GM12864 (cell line): ENCODE data around the gene TNFRSF14.

ENCODE experiments used
- DNase-seq: peaks from one replicate; pipeline ENCODE4 v3.0.0-alpha.2; 2011; ENCODE audit warnings: low read depth
- H3K4me3 ChIP-seq: 2 replicates; pipeline ENCODE4 v1.5.1; 2011; ENCODE audit warnings: mild to moderate bottlenecking, low read depth, low read length, control low read depth
- TF ChIP-seq, protein P1 (sequence below): IDR thresholded peaks from 2 replicates; pipeline ENCODE4 v1.5.1; 2011; ENCODE audit warnings: low read depth, mild to moderate bottlenecking, moderate library complexity, low read length, control low read depth, inconsistent platforms; ENCODE audit errors: missing control alignments

Gene TNFRSF14

DNA sequence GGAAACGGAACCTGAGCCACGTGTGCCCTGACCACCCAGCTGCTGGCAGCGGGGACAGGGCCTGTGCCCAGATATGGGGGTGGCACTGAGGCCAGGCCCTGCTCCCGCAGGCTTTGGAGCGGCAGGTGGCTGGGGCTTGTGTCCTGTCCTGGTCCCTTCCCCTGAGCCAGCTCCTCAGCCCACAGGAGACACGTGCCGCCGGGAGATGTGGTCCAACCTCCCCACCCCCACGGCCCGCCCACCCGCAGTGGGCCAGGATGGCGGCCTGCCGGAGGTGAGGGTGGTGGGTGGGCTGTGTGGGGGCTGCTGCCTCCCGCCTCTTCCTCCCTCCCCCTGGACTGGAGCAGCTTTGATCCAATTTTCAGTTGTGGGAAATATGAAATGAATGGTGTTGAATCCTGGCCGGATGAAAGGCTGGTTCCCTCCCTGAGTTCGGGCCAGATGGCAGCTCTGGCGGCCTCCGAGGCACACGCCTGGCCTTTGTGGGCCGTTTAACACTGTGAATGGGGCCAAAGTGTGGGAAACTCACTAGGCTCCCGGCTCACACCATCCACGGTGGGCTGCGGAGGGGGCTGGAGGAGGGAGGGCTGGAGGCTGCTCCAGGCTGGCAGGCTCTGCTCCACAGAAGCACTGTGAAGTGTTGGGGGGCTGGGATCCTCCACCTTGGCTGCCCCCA lies 23.5 kb upstream of the TNFRSF14 start:
- no peak overlapping the region for H3K4me3 ChIP-seq
- TF ChIP-seq, protein P1, sequence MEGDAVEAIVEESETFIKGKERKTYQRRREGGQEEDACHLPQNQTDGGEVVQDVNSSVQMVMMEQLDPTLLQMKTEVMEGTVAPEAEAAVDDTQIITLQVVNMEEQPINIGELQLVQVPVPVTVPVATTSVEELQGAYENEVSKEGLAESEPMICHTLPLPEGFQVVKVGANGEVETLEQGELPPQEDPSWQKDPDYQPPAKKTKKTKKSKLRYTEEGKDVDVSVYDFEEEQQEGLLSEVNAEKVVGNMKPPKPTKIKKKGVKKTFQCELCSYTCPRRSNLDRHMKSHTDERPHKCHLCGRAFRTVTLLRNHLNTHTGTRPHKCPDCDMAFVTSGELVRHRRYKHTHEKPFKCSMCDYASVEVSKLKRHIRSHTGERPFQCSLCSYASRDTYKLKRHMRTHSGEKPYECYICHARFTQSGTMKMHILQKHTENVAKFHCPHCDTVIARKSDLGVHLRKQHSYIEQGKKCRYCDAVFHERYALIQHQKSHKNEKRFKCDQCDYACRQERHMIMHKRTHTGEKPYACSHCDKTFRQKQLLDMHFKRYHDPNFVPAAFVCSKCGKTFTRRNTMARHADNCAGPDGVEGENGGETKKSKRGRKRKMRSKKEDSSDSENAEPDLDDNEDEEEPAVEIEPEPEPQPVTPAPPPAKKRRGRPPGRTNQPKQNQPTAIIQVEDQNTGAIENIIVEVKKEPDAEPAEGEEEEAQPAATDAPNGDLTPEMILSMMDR = no peak
- DNase-seq = no peak

DNA sequence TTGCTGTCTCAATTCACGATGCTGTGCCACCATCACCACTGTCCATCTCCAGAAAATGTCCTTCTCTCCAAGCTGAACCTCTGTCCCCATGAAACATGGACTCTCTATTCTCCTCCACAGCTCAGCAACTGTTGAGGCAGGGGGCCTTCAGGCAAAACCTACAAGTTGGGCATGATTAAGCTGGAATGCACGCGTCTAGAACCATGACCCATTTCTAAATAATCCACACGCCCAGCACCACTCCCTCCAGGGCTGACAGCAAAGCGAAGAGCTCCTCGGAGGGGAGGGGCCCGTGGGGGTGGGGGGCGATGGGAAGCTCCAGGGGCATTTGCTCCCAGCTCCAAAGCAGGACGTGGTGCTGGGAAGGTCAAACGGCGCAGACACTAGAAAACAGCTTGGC lies 22.8 kb upstream of the TNFRSF14 start:
- no peak overlapping the region for H3K4me3 ChIP-seq
- no peak for DNase-seq
- TF ChIP-seq, protein P1 = no peak

DNA sequence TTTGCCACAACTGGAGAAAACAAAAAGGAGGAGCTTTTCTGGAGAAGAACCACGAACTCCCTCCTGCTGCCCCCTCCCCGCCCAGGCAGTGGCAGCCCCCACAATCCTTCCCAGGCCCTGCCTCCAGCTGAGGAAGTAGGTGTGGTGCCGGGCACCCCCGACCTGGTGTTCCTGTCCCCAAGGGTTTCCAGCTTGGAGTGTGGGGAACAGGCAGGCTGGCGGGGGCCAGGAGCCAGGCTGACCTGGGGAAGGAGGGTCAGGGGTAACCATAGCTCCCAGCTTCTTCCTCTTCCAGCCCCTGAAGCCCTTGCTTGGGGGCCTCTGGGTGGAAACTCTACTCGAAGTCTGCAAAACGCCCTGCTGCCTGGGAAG lies 21.9 kb upstream of the TNFRSF14 start:
- TF ChIP-seq, protein P1 = no peak
- no peak overlapping the region for H3K4me3 ChIP-seq
- DNase-seq = no peak

DNA sequence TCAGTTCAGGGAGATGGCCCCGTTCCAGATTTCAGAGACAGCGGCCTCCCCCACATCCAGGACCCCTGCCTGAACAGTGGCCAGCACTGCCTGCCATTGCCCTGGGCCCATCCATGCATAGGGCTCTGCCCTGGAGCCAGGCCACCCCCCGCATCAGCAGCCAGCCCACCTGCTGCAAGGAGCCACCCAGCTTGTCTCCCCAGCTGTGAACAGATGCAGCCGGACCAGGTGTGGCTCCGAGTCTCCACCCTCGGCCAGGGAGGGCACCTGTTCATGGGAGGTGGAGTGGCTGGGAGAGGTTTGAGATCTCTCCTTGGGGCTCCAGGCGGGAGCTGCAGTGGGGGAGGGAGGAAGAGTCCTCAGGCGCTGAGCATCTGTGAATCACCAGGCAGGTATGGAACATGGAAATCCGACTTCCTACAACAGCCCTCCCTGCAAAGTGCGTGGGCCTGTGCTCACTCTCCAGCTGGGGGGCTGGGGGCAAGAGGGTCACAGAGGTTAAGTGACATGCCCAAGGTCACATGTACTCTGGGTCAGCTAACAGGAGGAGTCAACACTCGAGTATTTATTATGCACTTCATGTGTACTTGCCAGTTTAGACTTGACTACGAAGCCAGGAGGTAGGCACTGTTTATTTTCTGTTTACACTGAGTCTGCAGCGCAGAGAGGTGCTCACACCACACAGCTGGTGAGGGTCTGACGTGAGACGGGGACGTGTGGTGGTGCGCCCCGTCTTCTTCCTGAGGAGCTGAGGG lies 21.3 kb upstream of the TNFRSF14 start:
- no peak overlapping the region for H3K4me3 ChIP-seq
- no peak for DNase-seq
- TF ChIP-seq, protein P1 = no peak

DNA sequence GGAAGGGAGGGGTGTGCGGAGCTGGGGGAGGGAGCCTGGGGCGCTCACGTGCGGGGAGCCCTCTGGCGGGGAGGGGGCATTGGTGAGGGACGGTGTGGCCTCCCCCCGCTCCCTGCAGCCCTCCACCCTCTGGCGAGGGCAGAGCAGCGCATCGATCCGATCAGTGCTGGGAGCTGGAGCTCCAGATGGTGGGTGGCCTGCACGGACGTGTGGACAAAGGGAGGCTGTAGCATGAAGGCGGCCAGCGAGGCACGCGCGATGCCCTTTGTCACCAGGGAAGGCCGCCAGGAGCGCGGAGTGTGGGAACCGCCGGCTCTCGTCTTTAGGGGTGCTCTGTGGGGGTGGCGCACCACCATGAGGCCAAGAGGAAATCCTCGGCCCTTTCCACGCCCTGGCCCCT lies 20.7 kb upstream of the TNFRSF14 start:
- TF ChIP-seq, protein P1 = no peak
- H3K4me3 ChIP-seq = no peak overlapping the region
- no peak for DNase-seq

DNA sequence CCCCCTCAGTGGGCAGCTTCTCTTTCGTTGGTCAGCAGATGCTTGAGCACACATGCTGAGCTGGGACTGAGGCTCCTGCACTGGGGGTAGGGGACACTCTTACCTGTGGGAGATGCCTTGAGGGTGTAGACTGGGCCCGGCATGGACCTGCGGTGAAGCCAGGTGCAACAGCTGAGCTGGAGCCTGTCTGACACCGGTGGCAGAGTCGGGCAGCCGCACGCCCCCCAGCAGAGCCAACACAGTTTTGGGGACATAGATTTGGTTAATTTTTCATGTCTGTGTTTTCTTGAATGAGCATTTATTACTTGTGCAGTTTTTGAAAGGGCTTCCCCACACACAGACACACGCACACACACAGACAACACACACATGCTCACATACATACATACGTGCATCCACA lies 20.2 kb upstream of the TNFRSF14 start:
- DNase-seq = no peak

More for the DNA sequence above, 20.2 kb upstream of the TNFRSF14 start:
- TF ChIP-seq, protein P1 = no peak
- no peak overlapping the region for H3K4me3 ChIP-seq
